ENCODE data around the gene ELL3.

The ELL3 gene

DNA sequence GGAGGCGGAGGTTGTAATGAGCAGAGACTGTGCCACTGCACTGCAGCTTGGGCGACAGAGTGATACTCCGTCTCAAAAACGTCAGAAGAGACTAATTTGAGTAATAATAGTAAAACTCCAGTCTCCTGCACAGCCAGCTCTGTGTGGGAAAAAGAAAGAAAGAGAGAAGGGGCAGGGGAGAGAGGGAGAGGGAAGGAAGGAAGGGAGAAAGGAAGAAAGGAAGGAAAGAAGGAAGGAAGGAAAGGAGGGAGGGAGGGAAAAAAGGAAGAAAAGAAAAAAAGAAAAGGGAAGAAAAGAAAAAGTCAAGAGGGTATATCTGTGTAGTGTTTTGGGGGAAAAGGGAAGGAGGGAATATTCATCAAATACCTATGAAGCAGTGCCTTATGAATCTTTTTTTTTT lies 53.6 kb downstream of the ELL3 start:
- no peak for DNase-seq (ENCODE audit: low read depth)

Data from fibroblast of the conjunctiva (primary cell).